AG04449 (cell line): Measurements from ENCODE around the gene UNC5B.

ENCODE experiments used
- CTCF ChIA-PET: fragments of 350-600 bp; formaldehyde crosslinking; extraction: SDS; loops from one replicate; lab custom pipeline; 2021; ENCODE audit warnings: antibody characterized with exemption; lab: Yijun Ruan, JAX
- POLR2A ChIA-PET: fragments of 400-600, 350-600 bp; formaldehyde crosslinking; extraction: SDS; loops from one replicate; lab custom pipeline; 2020; ENCODE audit warnings: antibody characterized with exemption, inconsistent platforms; lab: Yijun Ruan, JAX
- DNase-seq: peaks from one replicate; pipeline ENCODE4 v3.0.0-alpha.2; 2010; ENCODE audit warnings: low read depth, low spot score
- H3K4me3 ChIP-seq: 2 replicates; pipeline ENCODE4 v1.5.1; 2011; ENCODE audit warnings: low read depth, mild to moderate bottlenecking, control low read depth, low read length
- CTCF ChIP-seq: IDR thresholded peaks from one replicate; pipeline ENCODE4 v1.5.1; 2011; ENCODE audit warnings: mild to moderate bottlenecking, moderate library complexity, low read length, control low read depth, inconsistent platforms; ENCODE audit not compliant: insufficient read depth; ENCODE audit errors: missing control alignments

Gene UNC5B

GRCh38 chr10:71351628-71352319, 139.4 kb downstream of the UNC5B start:
- TF ChIP-seq CTCF = no peak
- CTCF ChIA-PET = interaction anchor here (0.8 to 1.3 kb wide), 3 partner anchors 11 to 38 kb away, joined by 3 to 5 read pairs (median 3); no protein-coding TSS in a partner anchor
- DNase-seq = no peak
- no peak overlapping the region for H3K4me3 ChIP-seq
- POLR2A ChIA-PET = no interaction called here
